ENCODE results near the gene GPT2. TPM values are rescaled to one million over a fixed set of nuclear protein-coding genes. Genes with fewer than 3 reads are reported as not detected.

Gene GPT2
- total and polyA plus RNA-seq, 5 donors: 4.0 to 6.8 (median 4.6) TPM

GRCh38 chr16:46911650-46912049 lies 27.5 kb downstream of the GPT2 start:
- WGBS: 94% methylated on average over 4 of the region's 4 CpGs
- Histone ChIP-seq H3K27me3 (ENCODE audit: control insufficient read depth, insufficient read depth) (no peaks in the 10 kb centered on the region), H3K4me3 (ENCODE audit: low read length) (no peak overlapping the region), H3K27ac (ENCODE audit: low read length) (no peak overlapping the region), H3K9me3 (ENCODE audit: control insufficient read depth, low read length) (no peaks in the 10 kb centered on the region), H3K4me1 (ENCODE audit: control insufficient read depth, insufficient read depth, low read length) (no peaks in the 10 kb centered on the region)
- intact Hi-C loops (cut with DNase I): no loop called here
- no peak for DNase-seq
- no peak for ATAC-seq

GRCh38 chr16:46914556-46915201 lies 30.5 kb downstream of the GPT2 start:
- Histone ChIP-seq H3K27ac (ENCODE audit: low read length) (no peak overlapping the region), H3K4me1 (ENCODE audit: control insufficient read depth, insufficient read depth, low read length) (no peaks in the 10 kb centered on the region), H3K27me3 (ENCODE audit: control insufficient read depth, insufficient read depth) (no peaks in the 10 kb centered on the region), H3K9me3 (ENCODE audit: control insufficient read depth, low read length) (no peaks in the 10 kb centered on the region), H3K4me3 (ENCODE audit: low read length) (no peak overlapping the region)
- intact Hi-C loops (cut with DNase I): no loop called here
- 92% methylated on average over 11 of the region's 11 CpGs for WGBS
- ATAC-seq: no peak
- DNase-seq: no peak

- Histone ChIP-seq H3K27ac (ENCODE audit: low read length) (no peak overlapping the region), H3K4me1 (ENCODE audit: control insufficient read depth, insufficient read depth, low read length) (no peaks in the 10 kb centered on the region), H3K27me3 (ENCODE audit: control insufficient read depth, insufficient read depth) (no peaks in the 10 kb centered on the region), H3K9me3 (ENCODE audit: control insufficient read depth, low read length) (no peaks in the 10 kb centered on the region), H3K4me3 (ENCODE audit: low read length) (no peak overlapping the region)
- DNase-seq (no peak), ATAC-seq (no peak)
- intact Hi-C loops (cut with DNase I): no loop called here
- 96% methylated on average over 2 of the region's 2 CpGs for WGBS
Measured at GRCh38 chr16:46915483-46916025, 31.4 kb downstream of the GPT2 start.

GRCh38 chr16:46916980-46917379 lies 32.8 kb downstream of the GPT2 start:
- intact Hi-C loops (cut with DNase I): no loop called here
- DNase-seq (no peak), ATAC-seq (no peak)
- Histone ChIP-seq H3K4me1 (ENCODE audit: control insufficient read depth, insufficient read depth, low read length) (no peaks in the 10 kb centered on the region), H3K4me3 (ENCODE audit: low read length) (no peak overlapping the region), H3K27ac (ENCODE audit: low read length) (no peak overlapping the region), H3K27me3 (ENCODE audit: control insufficient read depth, insufficient read depth) (no peaks in the 10 kb centered on the region), H3K9me3 (ENCODE audit: control insufficient read depth, low read length) (no peaks in the 10 kb centered on the region)
- 98% methylated on average over 3 of the region's 3 CpGs for WGBS

GRCh38 chr16:46918400-46918799 lies 34.2 kb downstream of the GPT2 start:
- Histone ChIP-seq H3K4me3 (ENCODE audit: low read length) (no peak overlapping the region), H3K27me3 (ENCODE audit: control insufficient read depth, insufficient read depth) (no peaks in the 10 kb centered on the region), H3K9me3 (ENCODE audit: control insufficient read depth, low read length) (no peaks in the 10 kb centered on the region), H3K4me1 (ENCODE audit: control insufficient read depth, insufficient read depth, low read length) (no peaks in the 10 kb centered on the region), H3K27ac (ENCODE audit: low read length) (no peak overlapping the region)
- no peak for DNase-seq
- 86% methylated on average over 11 of the region's 11 CpGs for WGBS
- ATAC-seq: no peak
- intact Hi-C loops (cut with DNase I): no loop called here

- Histone ChIP-seq H3K27ac (ENCODE audit: low read length) (no peak overlapping the region), H3K4me3 (ENCODE audit: low read length) (no peak overlapping the region), H3K4me1 (ENCODE audit: control insufficient read depth, insufficient read depth, low read length) (no peaks in the 10 kb centered on the region), H3K9me3 (ENCODE audit: control insufficient read depth, low read length) (no peaks in the 10 kb centered on the region), H3K27me3 (ENCODE audit: control insufficient read depth, insufficient read depth) (no peaks in the 10 kb centered on the region)
- intact Hi-C loops (cut with DNase I): no loop called here
- ATAC-seq (no peak), DNase-seq (peak in 1 of 3 donors; percentile 17)
- WGBS: 69% methylated on average over 21 of the region's 21 CpGs
Measured at GRCh38 chr16:46918905-46919792, 35.0 kb downstream of the GPT2 start.

- 73% methylated on average over 9 of the region's 9 CpGs for WGBS
- ATAC-seq: no peak
Measured at GRCh38 chr16:46920402-46921068, 36.4 kb downstream of the GPT2 start.

GRCh38 chr16:46922239-46922638 lies 38.1 kb downstream of the GPT2 start:
- Histone ChIP-seq H3K27me3 (ENCODE audit: control insufficient read depth, insufficient read depth) (no peaks in the 10 kb centered on the region), H3K4me1 (ENCODE audit: control insufficient read depth, insufficient read depth, low read length) (no peaks in the 10 kb centered on the region), H3K9me3 (ENCODE audit: control insufficient read depth, low read length) (no peaks in the 10 kb centered on the region), H3K4me3 (ENCODE audit: low read length) (no peak overlapping the region), H3K27ac (ENCODE audit: low read length) (no peak overlapping the region)
- ATAC-seq (no peak), DNase-seq (peak in 1 of 3 donors; percentile 26)
- intact Hi-C loops (cut with DNase I): no loop called here
- WGBS: 94% methylated on average over 10 of the region's 10 CpGs

More at GRCh38 chr16:46920402-46921068, 36.4 kb downstream of the GPT2 start:
- Histone ChIP-seq H3K9me3 (ENCODE audit: control insufficient read depth, low read length) (no peaks in the 10 kb centered on the region), H3K4me3 (ENCODE audit: low read length) (no peak overlapping the region), H3K27me3 (ENCODE audit: control insufficient read depth, insufficient read depth) (no peaks in the 10 kb centered on the region), H3K27ac (ENCODE audit: low read length) (no peak overlapping the region), H3K4me1 (ENCODE audit: control insufficient read depth, insufficient read depth, low read length) (no peaks in the 10 kb centered on the region)
- DNase-seq: peak in 1 of 3 donors; percentile 5
- intact Hi-C loops (cut with DNase I): no loop called here

- no peaks in the 10 kb centered on the region for H3K4me1 ChIP-seq (ENCODE audit: control insufficient read depth, insufficient read depth, low read length)
- H3K27me3 ChIP-seq (ENCODE audit: control insufficient read depth, insufficient read depth): no peaks in the 10 kb centered on the region
- intact Hi-C loops (cut with DNase I): no loop called here
- DNase-seq (peak in 1 of 3 donors; percentile 48), ATAC-seq (no peak)
- H3K9me3 ChIP-seq (ENCODE audit: control insufficient read depth, low read length): no peaks in the 10 kb centered on the region
- no peak overlapping the region for H3K4me3 ChIP-seq (ENCODE audit: low read length)
- 83% methylated on average over 19 of the region's 19 CpGs for WGBS
- H3K27ac ChIP-seq (ENCODE audit: low read length): no peak overlapping the region
Measured at GRCh38 chr16:46923513-46924295, 39.5 kb downstream of the GPT2 start.

- Histone ChIP-seq H3K27ac (ENCODE audit: low read length) (no peak overlapping the region), H3K4me3 (ENCODE audit: low read length) (no peak overlapping the region), H3K4me1 (ENCODE audit: control insufficient read depth, insufficient read depth, low read length) (no peaks in the 10 kb centered on the region), H3K9me3 (ENCODE audit: control insufficient read depth, low read length) (no peaks in the 10 kb centered on the region), H3K27me3 (ENCODE audit: control insufficient read depth, insufficient read depth) (no peaks in the 10 kb centered on the region)
- intact Hi-C loops (cut with DNase I): no loop called here
- DNase-seq (peak in 1 of 3 donors; percentile 41), ATAC-seq (no peak)
- WGBS: 88% methylated on average over 6 of the region's 6 CpGs
Measured at GRCh38 chr16:46924402-46924801, 40.2 kb downstream of the GPT2 start.

Measured in right cardiac atrium (tissue), 5 donors.